Loucy (cell line): Measurements from ENCODE around the gene TENM3.

Source experiments
- H2AFZ ChIP-seq: fragments of 200-600 bp; sonication (generic); 2 replicates; pipeline ENCODE4 v1.6.0; 2016; ENCODE audit warnings: antibody characterized with exemption, mild to moderate bottlenecking, low read length, moderate library complexity
- H3F3A ChIP-seq: fragments of 200-600 bp; 2 replicates; pipeline ENCODE4 v1.6.0; 2016; ENCODE audit warnings: antibody characterized with exemption, low read depth, mild to moderate bottlenecking
- H3K27me3 ChIP-seq: fragments of 200-600 bp; sonication (generic); 2 replicates; pipeline ENCODE4 v1.6.1; 2014; ENCODE audit warnings: low read length, mild to moderate bottlenecking; ENCODE audit not compliant: insufficient read depth, poor library complexity, severe bottlenecking
- H3K36me3 ChIP-seq: fragments of 200-600 bp; sonication (generic); 2 replicates; pipeline ENCODE4 v1.6.1; 2016; ENCODE audit warnings: low read length; ENCODE audit not compliant: insufficient read depth
- H3K4me1 ChIP-seq: fragments of 200-600 bp; sonication (generic); 2 replicates; pipeline ENCODE4 v1.5.1; 2014; ENCODE audit warnings: low read length, mild to moderate bottlenecking; ENCODE audit not compliant: insufficient read depth, poor library complexity, severe bottlenecking
- H3K4me2 ChIP-seq: fragments of 200-600 bp; sonication (generic); 2 replicates; pipeline ENCODE4 v1.6.0; 2014; ENCODE audit warnings: antibody characterized with exemption, low read length, low read depth, mild to moderate bottlenecking; ENCODE audit not compliant: poor library complexity, severe bottlenecking
- H3K4me3 ChIP-seq: fragments of 200-600 bp; sonication (generic); 2 replicates; pipeline ENCODE4 v1.5.1; 2014; ENCODE audit warnings: low read length, mild to moderate bottlenecking, mixed read lengths; ENCODE audit not compliant: poor library complexity, severe bottlenecking
- H3K79me2 ChIP-seq: fragments of 200-600 bp; sonication (generic); 2 replicates; pipeline ENCODE4 v1.6.1; 2014; ENCODE audit warnings: low read length; ENCODE audit not compliant: insufficient read depth
- H3K9ac ChIP-seq: fragments of 200-600 bp; sonication (generic); 2 replicates; pipeline ENCODE4 v1.6.0; 2014; ENCODE audit warnings: mild to moderate bottlenecking, low read depth, low read length, moderate library complexity; ENCODE audit not compliant: poor library complexity, severe bottlenecking
- H3K9me2 ChIP-seq: fragments of 200-600 bp; sonication (generic); replicated peaks from 2 replicates; pipeline ENCODE4 v1.6.1; 2016; ENCODE audit warnings: low read depth, low read length, mixed read lengths
- H3K9me3 ChIP-seq: fragments of 200-600 bp; sonication (generic); 2 replicates; pipeline ENCODE4 v1.6.1; 2014; ENCODE audit warnings: mild to moderate bottlenecking, antibody characterized with exemption, low read length, low read depth; ENCODE audit not compliant: insufficient read depth
- H4K20me1 ChIP-seq: fragments of 200-600 bp; sonication (generic); 2 replicates; pipeline ENCODE4 v1.6.0; 2014; ENCODE audit warnings: antibody characterized with exemption, low read length, mild to moderate bottlenecking; ENCODE audit not compliant: insufficient read depth, poor library complexity, severe bottlenecking
- EZH2phosphoT487 ChIP-seq: fragments of 200-600 bp; IDR thresholded peaks from 2 replicates; pipeline ENCODE4 v1.6.1; 2018; ENCODE audit warnings: antibody characterized with exemption, mild to moderate bottlenecking, moderate library complexity, borderline replicate concordance
- TF ChIP-seq, protein P1 (sequence below): fragments of 200-600 bp; sonication (generic); conservative IDR thresholded peaks from 2 replicates; pipeline ENCODE4 v1.5.1; 2014; ENCODE audit warnings: mild to moderate bottlenecking, antibody characterized with exemption, low read length

The TENM3 gene

DNA sequence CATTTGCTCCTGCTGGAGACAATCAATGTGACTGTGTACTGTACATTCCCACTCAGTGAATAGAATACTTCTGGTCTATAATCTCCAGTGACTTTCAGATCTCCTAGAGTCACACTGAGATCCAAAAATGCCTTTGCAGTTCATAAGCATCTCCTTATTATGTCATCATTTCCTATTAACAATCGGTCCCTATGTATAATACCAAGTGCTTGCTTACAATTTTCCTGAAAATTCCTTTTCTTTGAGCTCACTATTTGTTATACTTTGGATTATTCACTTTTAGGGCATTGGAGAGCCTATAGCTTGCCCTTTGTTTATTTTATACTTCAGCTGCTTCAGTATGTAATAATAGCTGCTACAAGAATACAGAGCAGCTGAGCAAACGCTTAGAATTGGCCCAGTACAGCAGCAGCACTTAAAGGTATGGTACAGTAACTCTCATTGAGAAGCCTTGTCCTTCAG, 361.0 kb downstream of the TENM3 start:
- no peaks in the 10 kb centered on the region for H3K4me1 ChIP-seq
- no peaks in the 10 kb centered on the region for H3K79me2 ChIP-seq
- TF ChIP-seq EZH2phosphoT487: no peak
- TF ChIP-seq, protein P1, sequence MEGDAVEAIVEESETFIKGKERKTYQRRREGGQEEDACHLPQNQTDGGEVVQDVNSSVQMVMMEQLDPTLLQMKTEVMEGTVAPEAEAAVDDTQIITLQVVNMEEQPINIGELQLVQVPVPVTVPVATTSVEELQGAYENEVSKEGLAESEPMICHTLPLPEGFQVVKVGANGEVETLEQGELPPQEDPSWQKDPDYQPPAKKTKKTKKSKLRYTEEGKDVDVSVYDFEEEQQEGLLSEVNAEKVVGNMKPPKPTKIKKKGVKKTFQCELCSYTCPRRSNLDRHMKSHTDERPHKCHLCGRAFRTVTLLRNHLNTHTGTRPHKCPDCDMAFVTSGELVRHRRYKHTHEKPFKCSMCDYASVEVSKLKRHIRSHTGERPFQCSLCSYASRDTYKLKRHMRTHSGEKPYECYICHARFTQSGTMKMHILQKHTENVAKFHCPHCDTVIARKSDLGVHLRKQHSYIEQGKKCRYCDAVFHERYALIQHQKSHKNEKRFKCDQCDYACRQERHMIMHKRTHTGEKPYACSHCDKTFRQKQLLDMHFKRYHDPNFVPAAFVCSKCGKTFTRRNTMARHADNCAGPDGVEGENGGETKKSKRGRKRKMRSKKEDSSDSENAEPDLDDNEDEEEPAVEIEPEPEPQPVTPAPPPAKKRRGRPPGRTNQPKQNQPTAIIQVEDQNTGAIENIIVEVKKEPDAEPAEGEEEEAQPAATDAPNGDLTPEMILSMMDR: no peak
- no peak overlapping the region for H3K4me2 ChIP-seq
- H3K4me3 ChIP-seq: no peak overlapping the region
- H3K36me3 ChIP-seq: no peaks in the 10 kb centered on the region
- no peaks in the 10 kb centered on the region for H3K27me3 ChIP-seq
- H3K9me3 ChIP-seq: no peaks in the 10 kb centered on the region
- no peaks in the 10 kb centered on the region for H3K9me2 ChIP-seq
- no peaks in the 10 kb centered on the region for H3F3A ChIP-seq
- H3K9ac ChIP-seq: no peak overlapping the region
- H2AFZ ChIP-seq: no peak overlapping the region
- H4K20me1 ChIP-seq: no peaks in the 10 kb centered on the region

DNA sequence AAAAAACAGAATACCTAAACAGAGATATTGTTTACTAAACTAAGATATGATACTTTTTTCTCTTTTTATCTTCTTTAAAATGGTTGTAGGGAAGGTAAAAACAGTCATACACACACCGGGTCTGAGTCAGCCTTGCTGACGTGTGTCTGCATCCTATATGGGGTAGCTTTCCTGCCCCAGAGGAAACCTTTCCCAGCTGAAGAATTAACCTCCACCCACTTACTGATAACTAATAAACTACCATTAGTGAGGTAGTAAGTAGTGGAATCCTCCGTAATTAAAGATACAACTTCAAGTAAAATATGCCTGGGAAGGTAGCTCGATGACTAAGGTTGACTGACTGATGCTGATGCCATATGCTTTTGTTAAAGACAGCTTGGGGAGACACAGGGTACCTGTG, 361.8 kb downstream of the TENM3 start:
- no peak overlapping the region for H3K9ac ChIP-seq
- H3K4me2 ChIP-seq: no peak overlapping the region
- no peaks in the 10 kb centered on the region for H3F3A ChIP-seq
- H3K36me3 ChIP-seq: no peaks in the 10 kb centered on the region
- H3K4me1 ChIP-seq: no peaks in the 10 kb centered on the region
- H3K4me3 ChIP-seq: no peak overlapping the region
- H3K27me3 ChIP-seq: no peaks in the 10 kb centered on the region
- H3K9me2 ChIP-seq: no peaks in the 10 kb centered on the region
- H3K79me2 ChIP-seq: no peaks in the 10 kb centered on the region
- H4K20me1 ChIP-seq: no peaks in the 10 kb centered on the region
- H2AFZ ChIP-seq: no peak overlapping the region
- H3K9me3 ChIP-seq: 0 out of 2 replicates have a peak, but pooled peaks cover 4% of the 10 kb centered on the region
- TF ChIP-seq EZH2phosphoT487: no peak
- TF ChIP-seq, protein P1: no peak

DNA sequence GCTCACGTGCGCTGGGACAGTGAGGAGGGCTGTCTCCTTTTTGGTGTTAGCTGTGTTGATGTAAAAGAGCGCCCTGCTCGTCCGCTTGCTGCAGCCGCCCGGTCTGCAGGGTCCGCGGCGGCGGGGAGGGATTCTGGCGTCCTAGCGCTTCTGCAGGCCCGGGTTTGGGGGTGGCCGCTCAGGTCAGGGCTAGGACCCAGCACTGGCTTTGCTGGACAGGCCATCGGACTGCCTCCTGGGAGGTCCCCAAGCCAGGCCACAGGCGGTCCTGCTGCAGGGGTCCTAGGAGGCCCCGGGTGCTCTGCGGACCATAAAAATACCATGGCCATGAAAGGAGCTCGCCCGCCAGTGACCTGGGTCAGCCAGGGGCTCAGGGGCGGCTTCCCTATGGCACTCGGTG, 365.3 kb downstream of the TENM3 start:
- no peaks in the 10 kb centered on the region for H3K27me3 ChIP-seq
- H3K9me2 ChIP-seq: no peaks in the 10 kb centered on the region
- TF ChIP-seq, protein P1: no peak
- no peak for TF ChIP-seq EZH2phosphoT487
- H3K79me2 ChIP-seq: no peaks in the 10 kb centered on the region
- no peaks in the 10 kb centered on the region for H4K20me1 ChIP-seq
- no peak overlapping the region for H3K4me2 ChIP-seq
- H3K36me3 ChIP-seq: no peaks in the 10 kb centered on the region
- no peak overlapping the region for H3K4me3 ChIP-seq
- H3F3A ChIP-seq: no peaks in the 10 kb centered on the region
- H3K9ac ChIP-seq: no peak overlapping the region
- H2AFZ ChIP-seq: no peak overlapping the region
- H3K9me3 ChIP-seq: 0 out of 2 replicates have a peak, but pooled peaks cover 4% of the 10 kb centered on the region
- H3K4me1 ChIP-seq: no peaks in the 10 kb centered on the region
